ENCODE results near the gene RIMS3. TPM values are rescaled to one million over a fixed set of nuclear protein-coding genes. Genes with fewer than 3 reads are reported as not detected.

The RIMS3 gene
- total and polyA plus RNA-seq, 7 donors, result 1.2 to 13.7 (median 6.1) TPM

DNA sequence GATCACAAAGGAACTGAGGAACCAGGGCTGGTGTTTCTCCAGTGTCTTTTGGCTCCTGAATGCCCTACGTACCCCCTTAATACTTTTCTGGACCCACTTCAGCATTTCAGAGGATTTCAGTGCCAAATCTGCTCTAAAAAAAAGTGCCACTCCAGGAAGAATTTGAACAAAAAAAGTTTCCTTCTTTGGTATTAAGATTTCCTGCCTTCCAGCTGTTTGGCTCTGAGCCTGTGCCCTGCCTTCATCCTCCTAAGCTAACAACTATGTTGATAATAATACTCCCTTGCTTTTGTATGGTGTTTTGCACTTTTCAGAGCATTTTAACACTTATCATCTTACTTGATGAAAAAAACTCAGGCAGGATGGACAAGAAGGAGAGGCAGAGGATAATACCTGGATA lies 11.0 kb upstream of the RIMS3 start:
- intact Hi-C loops (cut with DNase I), result no loop called here
- 47 to 80% methylated on average over 1 of the region's 1 CpG for WGBS, 2 donors
- no peak overlapping the region for H3K4me3 ChIP-seq
- no peak for DNase-seq
- no peaks in the 10 kb centered on the region for H3K9me3 ChIP-seq
- H3K27me3 ChIP-seq, result no peaks in the 10 kb centered on the region
- no peaks in the 10 kb centered on the region for H3K4me1 ChIP-seq
- TF ChIP-seq POLR2A (IDR thresholded peaks at IDR 0.05), result no peak
- no peak for TF ChIP-seq EP300 (IDR thresholded peaks at IDR 0.05)
- TF ChIP-seq CTCF (IDR thresholded peaks at IDR 0.05), result no peak
- TF ChIP-seq POLR2AphosphoS5 (IDR thresholded peaks at IDR 0.05), result no peak
- H3K27ac ChIP-seq, result no peak overlapping the region
- H3K36me3 ChIP-seq, result no peaks in the 10 kb centered on the region

DNA sequence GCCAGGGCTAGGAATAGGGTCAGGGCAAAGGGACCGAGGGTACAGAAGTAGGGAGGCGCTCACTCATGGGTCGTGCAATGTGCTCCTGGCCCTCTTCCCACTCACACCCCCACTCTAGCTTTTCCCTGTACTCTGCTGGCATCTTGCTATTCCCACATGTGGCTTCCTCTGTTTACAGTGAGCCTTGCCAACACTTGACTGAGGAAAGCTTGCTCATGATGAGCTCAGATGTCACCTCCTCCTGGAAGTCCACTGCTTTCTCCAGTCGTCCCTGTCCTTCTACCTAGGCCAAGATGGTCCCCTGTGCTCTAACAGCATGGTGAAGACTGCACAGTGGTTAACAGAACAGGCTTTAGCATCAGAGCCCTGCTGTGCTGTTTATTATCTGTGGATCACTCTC lies 8.0 kb upstream of the RIMS3 start:
- Histone ChIP-seq H3K4me3 (no peak overlapping the region), H3K9me3 (no peaks in the 10 kb centered on the region), H3K27ac (no peak overlapping the region), H3K4me1 (peaks cover 0 to 8% (median 5%) of the 10 kb centered on the region in 4 donors), H3K27me3 (no peaks in the 10 kb centered on the region), H3K36me3 (no peaks in the 10 kb centered on the region)
- no peak for DNase-seq
- TF ChIP-seq CTCF (IDR thresholded peaks at IDR 0.05), result no peak
- TF ChIP-seq POLR2A (IDR thresholded peaks at IDR 0.05), result no peak
- no peak for TF ChIP-seq POLR2AphosphoS5 (IDR thresholded peaks at IDR 0.05)
- TF ChIP-seq EP300 (IDR thresholded peaks at IDR 0.05), result no peak
- WGBS, 2 donors, result 87 to 91% methylated on average over 4 of the region's 4 CpGs
- intact Hi-C loops (cut with DNase I), result no loop called here

DNA sequence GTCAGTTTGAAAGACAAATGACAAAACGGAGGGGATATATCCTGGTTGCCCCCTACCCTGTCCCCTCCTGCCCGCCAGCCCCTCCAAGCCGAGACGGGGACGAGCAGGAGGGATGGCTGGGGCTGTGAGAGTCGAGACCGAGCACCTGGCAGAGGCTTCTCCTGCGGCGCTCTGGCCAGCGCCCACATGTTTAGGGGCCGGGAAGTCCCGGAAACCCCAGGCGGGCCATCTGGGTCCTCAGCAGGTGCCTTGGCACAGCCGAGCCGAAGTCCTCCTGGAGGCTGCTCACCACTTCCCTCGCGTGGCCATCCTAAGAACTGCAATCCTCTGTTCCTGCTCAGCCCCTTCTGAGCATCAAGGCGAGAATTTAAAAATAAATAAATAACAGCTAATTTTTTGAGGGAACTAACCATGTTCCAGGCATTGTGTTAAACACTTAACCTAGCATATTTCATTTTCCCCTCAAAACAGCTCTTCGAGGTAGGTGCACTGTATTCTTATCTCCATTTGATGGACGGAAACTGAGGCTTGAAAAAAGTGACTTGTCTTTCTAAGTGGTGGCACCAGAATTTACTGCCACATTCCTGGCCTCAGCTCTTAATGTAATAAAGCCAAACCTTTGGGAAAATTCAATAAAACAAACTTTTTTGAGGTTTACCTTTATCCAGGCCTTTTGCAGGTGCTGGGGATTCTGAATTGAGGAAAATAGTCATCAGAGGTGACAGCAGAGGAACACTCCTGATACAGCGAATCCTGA lies 3.5 kb upstream of the RIMS3 start:
- Histone ChIP-seq H3K9me3 (no peaks in the 10 kb centered on the region), H3K4me3 (peak overlapping the region in 2 of 4 donors; percentile 21 to 27), H3K36me3 (no peaks in the 10 kb centered on the region), H3K27ac (no peak overlapping the region), H3K27me3 (no peaks in the 10 kb centered on the region), H3K4me1 (peaks cover 0 to 26% (median 23%) of the 10 kb centered on the region in 4 donors)
- intact Hi-C loops (cut with DNase I), result loop anchor here (5.0 kb wide), 3 partner anchors 37 to 183 kb away; no protein-coding TSS in a partner anchor
- 11 to 12% methylated on average over 21 of the region's 21 CpGs for WGBS, 2 donors
- TF ChIP-seq CTCF (IDR thresholded peaks at IDR 0.05), result peak; percentile 62 to 97 (median 82)
- no peak for TF ChIP-seq POLR2AphosphoS5 (IDR thresholded peaks at IDR 0.05)
- TF ChIP-seq EP300 (IDR thresholded peaks at IDR 0.05), result no peak
- DNase-seq, result peak; percentile 86

GRCh38 chr1:40664791-40665190 lies 691 bp downstream of the RIMS3 start:
- peak overlapping the region; percentile 50 to 71 (median 62) for H3K27ac ChIP-seq
- H3K9me3 ChIP-seq, result no peaks in the 10 kb centered on the region
- no peaks in the 10 kb centered on the region for H3K36me3 ChIP-seq
- intact Hi-C loops (cut with DNase I), result loop anchor here (5.0 kb wide), 3 partner anchors 32 to 188 kb away; no protein-coding TSS in a partner anchor
- no peaks in the 10 kb centered on the region for H3K27me3 ChIP-seq
- peak overlapping the region; percentile 42 to 77 (median 64) for H3K4me3 ChIP-seq
- 76% methylated on average over 2 of the region's 2 CpGs for WGBS, 2 donors
- no peak for DNase-seq
- TF ChIP-seq POLR2AphosphoS5 (IDR thresholded peaks at IDR 0.05) (no peak), POLR2A (IDR thresholded peaks at IDR 0.05) (no peak)
- H3K4me1 ChIP-seq, result peaks cover 0 to 26% (median 26%) of the 10 kb centered on the region in 4 donors

DNA sequence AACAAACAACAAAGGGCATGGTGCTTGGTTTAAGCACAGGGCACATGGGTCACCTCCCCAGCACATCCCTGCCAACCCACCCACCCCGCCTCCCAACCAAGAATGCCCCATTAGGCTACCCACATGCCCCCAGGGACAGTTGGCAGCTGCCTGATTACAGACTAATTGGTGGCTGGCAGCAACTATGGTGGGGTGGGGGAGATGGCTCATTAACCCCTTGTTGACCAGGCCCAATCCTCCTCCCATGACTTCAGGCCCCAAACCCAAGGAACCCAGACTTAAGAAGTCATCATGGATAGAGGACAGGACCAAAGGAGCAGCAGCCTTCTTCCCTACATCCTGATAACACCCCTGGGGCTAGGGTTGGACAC lies 1.3 kb downstream of the RIMS3 start:
- WGBS, 2 donors, result 81 to 97% methylated on average over 1 of the region's 1 CpG
- Histone ChIP-seq H3K27me3 (no peaks in the 10 kb centered on the region), H3K9me3 (no peaks in the 10 kb centered on the region), H3K4me1 (peaks cover 0 to 25% (median 25%) of the 10 kb centered on the region in 4 donors), H3K27ac (no peak overlapping the region), H3K4me3 (no peak overlapping the region), H3K36me3 (no peaks in the 10 kb centered on the region)
- no peak for TF ChIP-seq POLR2A (IDR thresholded peaks at IDR 0.05)
- TF ChIP-seq CTCF (IDR thresholded peaks at IDR 0.05), result no peak
- TF ChIP-seq EP300 (IDR thresholded peaks at IDR 0.05), result no peak
- no peak for TF ChIP-seq POLR2AphosphoS5 (IDR thresholded peaks at IDR 0.05)
- DNase-seq, result no peak
- intact Hi-C loops (cut with DNase I), result no loop called here

Data from sigmoid colon (tissue), 7 donors.